ENCODE measurements around the gene ACOT7.

The ACOT7 gene

GRCh38 chr1:6336776-6337622, 56.6 kb downstream of the ACOT7 start:
- no peak for DNase-seq (ENCODE audit: low read depth, low spot score)
- no peaks in the 10 kb centered on the region for H3K9me3 ChIP-seq (ENCODE audit: low read depth, low read length)
- no peaks in the 10 kb centered on the region for H3K36me3 ChIP-seq (ENCODE audit: insufficient read depth, low read length)
- H3K27ac ChIP-seq = no peak overlapping the region
- H3K4me3 ChIP-seq = no peak overlapping the region
- no peak overlapping the region for H3K9ac ChIP-seq (ENCODE audit: insufficient read length)
- TF ChIP-seq FOXP2 (optimal IDR thresholded peaks at IDR 0.05; ENCODE audit: control extremely low read depth, extremely low read length, insufficient read depth) = no peak
- no peak for TF ChIP-seq EZH2 (IDR thresholded peaks at IDR 0.05)
- no peak for TF ChIP-seq POLR2AphosphoS5 (IDR thresholded peaks at IDR 0.05; ENCODE audit: borderline replicate concordance, low read depth, low read length)

- no peaks in the 10 kb centered on the region for H3K36me3 ChIP-seq (ENCODE audit: insufficient read depth, low read length)
Observed at GRCh38 chr1:6334261-6334993, 59.1 kb downstream of the ACOT7 start.

DNA sequence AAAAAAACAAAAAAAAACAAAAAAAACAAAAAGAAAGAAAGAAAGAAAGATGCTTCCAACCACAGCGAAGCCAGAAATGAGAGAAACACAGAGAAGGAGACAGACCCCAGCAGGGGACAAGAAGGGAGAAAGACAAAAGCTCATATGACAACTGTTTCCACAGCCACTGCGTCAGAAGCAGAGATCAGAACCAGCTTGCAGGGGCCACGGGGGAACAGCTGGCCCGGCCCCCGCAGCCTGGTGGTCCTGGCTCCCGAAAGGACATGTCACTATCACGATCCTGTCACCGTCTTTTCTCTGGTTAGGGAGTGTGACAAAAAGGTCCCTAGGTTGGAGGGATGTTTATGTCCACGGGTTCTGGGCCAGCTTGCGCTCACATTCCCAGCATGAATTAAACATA, 60.7 kb downstream of the ACOT7 start:
- no peak overlapping the region for H3K4me3 ChIP-seq
- TF ChIP-seq EZH2 (IDR thresholded peaks at IDR 0.05) = no peak
- no peak for TF ChIP-seq FOXP2 (optimal IDR thresholded peaks at IDR 0.05; ENCODE audit: control extremely low read depth, extremely low read length, insufficient read depth)
- TF ChIP-seq POLR2AphosphoS5 (IDR thresholded peaks at IDR 0.05; ENCODE audit: borderline replicate concordance, low read depth, low read length) = no peak
- no peaks in the 10 kb centered on the region for H3K9me3 ChIP-seq (ENCODE audit: low read depth, low read length)
- H3K27ac ChIP-seq = no peak overlapping the region
- no peak overlapping the region for H3K9ac ChIP-seq (ENCODE audit: insufficient read length)
- no peak for DNase-seq (ENCODE audit: low read depth, low spot score)
- no peaks in the 10 kb centered on the region for H3K36me3 ChIP-seq (ENCODE audit: insufficient read depth, low read length)

More at GRCh38 chr1:6334261-6334993, 59.1 kb downstream of the ACOT7 start:
- Histone ChIP-seq H3K9ac (ENCODE audit: insufficient read length) (no peak overlapping the region), H3K27ac (no peak overlapping the region), H3K9me3 (ENCODE audit: low read depth, low read length) (no peaks in the 10 kb centered on the region), H3K4me3 (no peak overlapping the region)
- no peak for DNase-seq (ENCODE audit: low read depth, low spot score)
- TF ChIP-seq EZH2 (IDR thresholded peaks at IDR 0.05) (no peak), POLR2AphosphoS5 (IDR thresholded peaks at IDR 0.05; ENCODE audit: borderline replicate concordance, low read depth, low read length) (no peak), FOXP2 (optimal IDR thresholded peaks at IDR 0.05; ENCODE audit: control extremely low read depth, extremely low read length, insufficient read depth) (no peak)

DNA sequence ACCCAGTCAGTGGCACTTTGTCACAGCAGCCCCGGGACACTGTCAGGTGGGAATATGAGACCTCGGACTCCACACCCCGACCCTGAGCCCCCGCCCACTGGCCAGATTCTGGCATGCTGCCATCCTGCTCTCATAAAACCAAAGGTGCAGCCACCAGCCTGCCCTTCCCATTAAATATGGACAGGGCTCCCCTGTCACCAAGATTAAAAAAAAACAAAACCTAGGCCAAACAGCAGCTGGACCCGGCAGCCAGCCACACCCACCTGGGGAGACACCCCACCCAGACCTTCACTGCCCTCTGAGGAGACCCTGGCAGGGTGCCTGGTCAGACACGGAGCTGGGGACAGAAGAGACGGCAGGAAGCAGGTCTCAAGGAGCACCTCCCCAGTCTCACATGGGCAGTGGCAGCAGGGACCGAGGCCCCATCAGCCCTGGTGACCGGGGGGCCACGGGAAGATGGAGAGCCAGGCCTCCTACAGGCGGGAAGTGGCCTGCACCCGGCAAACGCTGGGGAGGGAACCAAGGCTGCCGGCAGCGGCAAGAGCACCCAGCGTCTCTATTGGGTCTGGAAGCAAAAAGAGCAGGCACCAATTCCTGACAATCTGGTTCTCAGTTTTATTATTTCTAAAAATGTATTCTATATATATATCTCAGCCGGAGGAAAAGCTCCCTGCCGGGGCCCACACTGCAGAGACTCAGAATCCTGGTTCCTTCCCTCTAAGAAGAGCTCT, 61.9 kb downstream of the ACOT7 start:
- Histone ChIP-seq H3K27ac (no peak overlapping the region), H3K9ac (ENCODE audit: insufficient read length) (no peak overlapping the region), H3K9me3 (ENCODE audit: low read depth, low read length) (no peaks in the 10 kb centered on the region), H3K36me3 (ENCODE audit: insufficient read depth, low read length) (no peaks in the 10 kb centered on the region), H3K4me3 (no peak overlapping the region)
- TF ChIP-seq FOXP2 (optimal IDR thresholded peaks at IDR 0.05; ENCODE audit: control extremely low read depth, extremely low read length, insufficient read depth) = no peak
- no peak for TF ChIP-seq POLR2AphosphoS5 (IDR thresholded peaks at IDR 0.05; ENCODE audit: borderline replicate concordance, low read depth, low read length)
- no peak for TF ChIP-seq EZH2 (IDR thresholded peaks at IDR 0.05)
- DNase-seq (ENCODE audit: low read depth, low spot score) = no peak

GRCh38 chr1:6330410-6330911, 63.1 kb downstream of the ACOT7 start:
- DNase-seq (ENCODE audit: low read depth, low spot score) = no peak

DNA sequence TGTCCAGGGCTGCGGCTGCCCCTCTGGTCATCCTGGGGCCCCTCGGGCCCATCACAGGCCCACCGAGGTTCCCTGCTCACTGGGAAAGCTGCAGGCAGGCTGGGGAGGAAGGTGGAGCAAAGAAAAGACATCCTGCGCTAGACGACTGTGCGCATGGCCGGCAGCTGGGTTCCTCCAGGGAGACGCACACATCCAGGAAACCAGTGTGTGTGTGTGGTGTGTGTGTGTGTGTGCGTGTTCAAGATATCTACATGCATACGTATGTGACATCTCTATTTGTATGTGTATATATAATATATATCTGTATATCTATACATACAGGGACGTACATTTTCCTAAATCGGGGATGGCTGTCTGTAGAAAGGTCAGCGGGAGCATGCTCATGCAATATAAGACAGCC, 63.7 kb downstream of the ACOT7 start:
- no peak overlapping the region for H3K27ac ChIP-seq
- DNase-seq (ENCODE audit: low read depth, low spot score) = no peak
- H3K36me3 ChIP-seq (ENCODE audit: insufficient read depth, low read length) = no peaks in the 10 kb centered on the region

More at GRCh38 chr1:6330410-6330911, 63.1 kb downstream of the ACOT7 start:
- Histone ChIP-seq H3K9ac (ENCODE audit: insufficient read length) (no peak overlapping the region), H3K36me3 (ENCODE audit: insufficient read depth, low read length) (no peaks in the 10 kb centered on the region), H3K27ac (no peak overlapping the region), H3K9me3 (ENCODE audit: low read depth, low read length) (no peaks in the 10 kb centered on the region), H3K4me3 (no peak overlapping the region)
- TF ChIP-seq EZH2 (IDR thresholded peaks at IDR 0.05) (no peak), POLR2AphosphoS5 (IDR thresholded peaks at IDR 0.05; ENCODE audit: borderline replicate concordance, low read depth, low read length) (no peak), FOXP2 (optimal IDR thresholded peaks at IDR 0.05; ENCODE audit: control extremely low read depth, extremely low read length, insufficient read depth) (no peak)

GRCh38 chr1:6329396-6329795, 64.2 kb downstream of the ACOT7 start:
- TF ChIP-seq POLR2AphosphoS5 (IDR thresholded peaks at IDR 0.05; ENCODE audit: borderline replicate concordance, low read depth, low read length) (no peak), FOXP2 (optimal IDR thresholded peaks at IDR 0.05; ENCODE audit: control extremely low read depth, extremely low read length, insufficient read depth) (no peak), EZH2 (IDR thresholded peaks at IDR 0.05) (no peak)
- no peak overlapping the region for H3K4me3 ChIP-seq
- H3K27ac ChIP-seq = no peak overlapping the region
- DNase-seq (ENCODE audit: low read depth, low spot score) = no peak
- no peak overlapping the region for H3K9ac ChIP-seq (ENCODE audit: insufficient read length)
- no peaks in the 10 kb centered on the region for H3K9me3 ChIP-seq (ENCODE audit: low read depth, low read length)
- no peaks in the 10 kb centered on the region for H3K36me3 ChIP-seq (ENCODE audit: insufficient read depth, low read length)

More for the DNA sequence above, 63.7 kb downstream of the ACOT7 start:
- Histone ChIP-seq H3K9ac (ENCODE audit: insufficient read length) (no peak overlapping the region), H3K9me3 (ENCODE audit: low read depth, low read length) (no peaks in the 10 kb centered on the region), H3K4me3 (no peak overlapping the region)
- no peak for TF ChIP-seq FOXP2 (optimal IDR thresholded peaks at IDR 0.05; ENCODE audit: control extremely low read depth, extremely low read length, insufficient read depth)
- no peak for TF ChIP-seq POLR2AphosphoS5 (IDR thresholded peaks at IDR 0.05; ENCODE audit: borderline replicate concordance, low read depth, low read length)
- no peak for TF ChIP-seq EZH2 (IDR thresholded peaks at IDR 0.05)

DNA sequence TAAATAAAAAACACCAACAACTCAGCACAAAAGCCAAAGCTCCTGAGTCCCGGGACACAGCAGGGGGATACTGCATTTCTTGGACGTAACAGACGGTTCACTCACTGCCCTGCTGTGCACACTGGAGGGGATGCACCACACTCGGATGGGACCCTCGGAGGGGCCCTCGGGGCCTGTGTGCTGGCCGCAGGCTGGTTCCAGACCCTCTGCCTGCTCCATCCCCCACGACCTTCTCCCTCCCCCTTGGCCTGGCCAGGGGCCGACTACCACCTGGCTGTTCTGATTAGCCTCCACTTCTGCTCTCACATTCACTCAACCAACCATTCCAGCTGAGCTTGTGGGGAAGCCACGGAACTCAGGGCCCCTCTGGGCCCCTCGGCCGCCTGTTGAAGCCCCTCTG, 64.9 kb downstream of the ACOT7 start:
- no peak overlapping the region for H3K27ac ChIP-seq
- H3K9me3 ChIP-seq (ENCODE audit: low read depth, low read length) = no peaks in the 10 kb centered on the region
- H3K9ac ChIP-seq (ENCODE audit: insufficient read length) = no peak overlapping the region
- H3K4me3 ChIP-seq = no peak overlapping the region
- H3K36me3 ChIP-seq (ENCODE audit: insufficient read depth, low read length) = no peaks in the 10 kb centered on the region
- no peak for DNase-seq (ENCODE audit: low read depth, low spot score)
- TF ChIP-seq POLR2AphosphoS5 (IDR thresholded peaks at IDR 0.05; ENCODE audit: borderline replicate concordance, low read depth, low read length) = no peak
- TF ChIP-seq FOXP2 (optimal IDR thresholded peaks at IDR 0.05; ENCODE audit: control extremely low read depth, extremely low read length, insufficient read depth) = no peak
- TF ChIP-seq EZH2 (IDR thresholded peaks at IDR 0.05) = no peak
